ENCODE data around the gene STARD3. TPM values are rescaled to one million over a fixed set of nuclear protein-coding genes. Genes with fewer than 3 reads are reported as not detected.

The STARD3 gene
- total and polyA plus RNA-seq, 2 of the 13 experiments (the other 11 are each of a cell fraction or from before 2014, with no cell fraction given), result 34.6 to 100 TPM

DNA sequence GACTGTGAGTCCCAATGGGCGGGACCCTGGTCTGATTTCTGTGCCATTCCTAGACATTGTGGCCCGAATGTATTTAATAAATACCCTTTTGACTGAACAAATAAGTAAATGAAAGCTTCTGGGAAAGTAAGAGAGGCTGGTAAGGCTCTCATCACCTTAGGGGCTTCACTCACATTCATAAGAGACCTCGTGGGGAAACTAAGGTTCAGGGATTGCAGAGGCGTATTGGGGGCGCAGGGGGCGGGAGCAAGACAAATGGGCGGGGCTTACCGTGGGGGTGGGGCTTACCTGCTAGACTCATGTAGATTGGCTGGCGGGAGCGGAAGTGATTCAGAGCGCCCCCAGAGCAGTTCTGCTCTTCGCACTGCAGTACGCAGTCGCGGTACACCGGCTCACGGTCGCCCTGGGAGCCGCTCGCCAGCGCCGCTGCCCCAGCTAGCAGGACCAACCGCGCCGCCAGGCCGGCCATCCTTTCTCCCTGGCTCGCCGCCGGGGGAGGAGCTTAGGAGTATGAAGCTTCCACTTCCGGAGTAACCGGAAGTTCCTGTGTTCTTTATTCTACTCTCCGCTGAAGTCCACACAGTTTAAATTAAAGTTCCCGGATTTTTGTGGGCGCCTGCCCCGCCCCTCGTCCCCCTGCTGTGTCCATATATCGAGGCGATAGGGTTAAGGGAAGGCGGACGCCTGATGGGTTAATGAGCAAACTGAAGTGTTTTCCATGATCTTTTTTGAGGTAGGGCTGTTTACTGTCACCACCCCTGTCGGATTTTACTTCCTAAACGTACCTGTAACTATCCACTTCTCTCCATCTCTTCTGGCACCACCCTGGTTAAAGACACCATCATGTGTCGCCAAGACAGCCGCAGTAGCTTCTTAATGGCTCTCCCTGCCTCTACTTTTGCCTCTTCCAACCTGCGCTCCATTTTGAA is 50.9 kb downstream of the STARD3 start, which contains the start of gene PGAP3 (continued):
- TF ChIP-seq, protein P1, sequence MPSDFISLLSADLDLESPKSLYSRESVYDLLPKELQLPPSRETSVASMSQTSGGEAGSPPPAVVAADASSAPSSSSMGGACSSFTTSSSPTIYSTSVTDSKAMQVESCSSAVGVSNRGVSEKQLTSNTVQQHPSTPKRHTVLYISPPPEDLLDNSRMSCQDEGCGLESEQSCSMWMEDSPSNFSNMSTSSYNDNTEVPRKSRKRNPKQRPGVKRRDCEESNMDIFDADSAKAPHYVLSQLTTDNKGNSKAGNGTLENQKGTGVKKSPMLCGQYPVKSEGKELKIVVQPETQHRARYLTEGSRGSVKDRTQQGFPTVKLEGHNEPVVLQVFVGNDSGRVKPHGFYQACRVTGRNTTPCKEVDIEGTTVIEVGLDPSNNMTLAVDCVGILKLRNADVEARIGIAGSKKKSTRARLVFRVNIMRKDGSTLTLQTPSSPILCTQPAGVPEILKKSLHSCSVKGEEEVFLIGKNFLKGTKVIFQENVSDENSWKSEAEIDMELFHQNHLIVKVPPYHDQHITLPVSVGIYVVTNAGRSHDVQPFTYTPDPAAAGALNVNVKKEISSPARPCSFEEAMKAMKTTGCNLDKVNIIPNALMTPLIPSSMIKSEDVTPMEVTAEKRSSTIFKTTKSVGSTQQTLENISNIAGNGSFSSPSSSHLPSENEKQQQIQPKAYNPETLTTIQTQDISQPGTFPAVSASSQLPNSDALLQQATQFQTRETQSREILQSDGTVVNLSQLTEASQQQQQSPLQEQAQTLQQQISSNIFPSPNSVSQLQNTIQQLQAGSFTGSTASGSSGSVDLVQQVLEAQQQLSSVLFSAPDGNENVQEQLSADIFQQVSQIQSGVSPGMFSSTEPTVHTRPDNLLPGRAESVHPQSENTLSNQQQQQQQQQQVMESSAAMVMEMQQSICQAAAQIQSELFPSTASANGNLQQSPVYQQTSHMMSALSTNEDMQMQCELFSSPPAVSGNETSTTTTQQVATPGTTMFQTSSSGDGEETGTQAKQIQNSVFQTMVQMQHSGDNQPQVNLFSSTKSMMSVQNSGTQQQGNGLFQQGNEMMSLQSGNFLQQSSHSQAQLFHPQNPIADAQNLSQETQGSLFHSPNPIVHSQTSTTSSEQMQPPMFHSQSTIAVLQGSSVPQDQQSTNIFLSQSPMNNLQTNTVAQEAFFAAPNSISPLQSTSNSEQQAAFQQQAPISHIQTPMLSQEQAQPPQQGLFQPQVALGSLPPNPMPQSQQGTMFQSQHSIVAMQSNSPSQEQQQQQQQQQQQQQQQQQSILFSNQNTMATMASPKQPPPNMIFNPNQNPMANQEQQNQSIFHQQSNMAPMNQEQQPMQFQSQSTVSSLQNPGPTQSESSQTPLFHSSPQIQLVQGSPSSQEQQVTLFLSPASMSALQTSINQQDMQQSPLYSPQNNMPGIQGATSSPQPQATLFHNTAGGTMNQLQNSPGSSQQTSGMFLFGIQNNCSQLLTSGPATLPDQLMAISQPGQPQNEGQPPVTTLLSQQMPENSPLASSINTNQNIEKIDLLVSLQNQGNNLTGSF (CRISPR knock-in tag; IDR thresholded peaks at IDR 0.05), result peak; percentile 70; the same call in 1 of the 2 replicates
- TF ChIP-seq NR2F1 (CRISPR knock-in tag; IDR thresholded peaks at IDR 0.05) (no peak), NKX3-1 (CRISPR knock-in tag; IDR thresholded peaks at IDR 0.05) (peak; percentile 81; the same call in 1 of the 2 replicates), CBX5 (CRISPR knock-in tag; IDR thresholded peaks at IDR 0.05; ENCODE audit: borderline replicate concordance) (peak; percentile 54; the same call in 1 of the 2 replicates), ZIK1 (CRISPR knock-in tag; IDR thresholded peaks at IDR 0.05; ENCODE audit: borderline replicate concordance, low read depth) (peak; percentile 57; the same call in 1 of the 2 replicates), RFX5 (IDR thresholded peaks at IDR 0.05; ENCODE audit: low read depth, low read length) (no peak), MED8 (CRISPR knock-in tag; IDR thresholded peaks at IDR 0.05; ENCODE audit: insufficient replicate concordance) (no peak), RXRA (CRISPR knock-in tag; IDR thresholded peaks at IDR 0.05) (no peak), HNF4G (IDR thresholded peaks at IDR 0.05; ENCODE audit: borderline replicate concordance, low read depth, low read length) (no peak), HNF4G (CRISPR knock-in tag; IDR thresholded peaks at IDR 0.05; ENCODE audit: borderline replicate concordance, low read depth) (no peak; the same call in none of the 2 replicates), ZNF891 (CRISPR knock-in tag; IDR thresholded peaks at IDR 0.05) (peak; percentile 83; the same call in 1 of the 2 replicates), CC2D1A (CRISPR knock-in tag; IDR thresholded peaks at IDR 0.05) (no peak), NR3C1 (CRISPR knock-in tag; IDR thresholded peaks at IDR 0.05) (no peak), MZF1 (CRISPR knock-in tag; IDR thresholded peaks at IDR 0.05; ENCODE audit: borderline replicate concordance) (no peak)
- TF ChIP-seq, protein P2, sequence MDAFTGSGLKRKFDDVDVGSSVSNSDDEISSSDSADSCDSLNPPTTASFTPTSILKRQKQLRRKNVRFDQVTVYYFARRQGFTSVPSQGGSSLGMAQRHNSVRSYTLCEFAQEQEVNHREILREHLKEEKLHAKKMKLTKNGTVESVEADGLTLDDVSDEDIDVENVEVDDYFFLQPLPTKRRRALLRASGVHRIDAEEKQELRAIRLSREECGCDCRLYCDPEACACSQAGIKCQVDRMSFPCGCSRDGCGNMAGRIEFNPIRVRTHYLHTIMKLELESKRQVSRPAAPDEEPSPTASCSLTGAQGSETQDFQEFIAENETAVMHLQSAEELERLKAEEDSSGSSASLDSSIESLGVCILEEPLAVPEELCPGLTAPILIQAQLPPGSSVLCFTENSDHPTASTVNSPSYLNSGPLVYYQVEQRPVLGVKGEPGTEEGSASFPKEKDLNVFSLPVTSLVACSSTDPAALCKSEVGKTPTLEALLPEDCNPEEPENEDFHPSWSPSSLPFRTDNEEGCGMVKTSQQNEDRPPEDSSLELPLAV (CRISPR knock-in tag; conservative IDR thresholded peaks at IDR 0.05; ENCODE audit: low read depth), result no peak
- TF ChIP-seq, protein P3, sequence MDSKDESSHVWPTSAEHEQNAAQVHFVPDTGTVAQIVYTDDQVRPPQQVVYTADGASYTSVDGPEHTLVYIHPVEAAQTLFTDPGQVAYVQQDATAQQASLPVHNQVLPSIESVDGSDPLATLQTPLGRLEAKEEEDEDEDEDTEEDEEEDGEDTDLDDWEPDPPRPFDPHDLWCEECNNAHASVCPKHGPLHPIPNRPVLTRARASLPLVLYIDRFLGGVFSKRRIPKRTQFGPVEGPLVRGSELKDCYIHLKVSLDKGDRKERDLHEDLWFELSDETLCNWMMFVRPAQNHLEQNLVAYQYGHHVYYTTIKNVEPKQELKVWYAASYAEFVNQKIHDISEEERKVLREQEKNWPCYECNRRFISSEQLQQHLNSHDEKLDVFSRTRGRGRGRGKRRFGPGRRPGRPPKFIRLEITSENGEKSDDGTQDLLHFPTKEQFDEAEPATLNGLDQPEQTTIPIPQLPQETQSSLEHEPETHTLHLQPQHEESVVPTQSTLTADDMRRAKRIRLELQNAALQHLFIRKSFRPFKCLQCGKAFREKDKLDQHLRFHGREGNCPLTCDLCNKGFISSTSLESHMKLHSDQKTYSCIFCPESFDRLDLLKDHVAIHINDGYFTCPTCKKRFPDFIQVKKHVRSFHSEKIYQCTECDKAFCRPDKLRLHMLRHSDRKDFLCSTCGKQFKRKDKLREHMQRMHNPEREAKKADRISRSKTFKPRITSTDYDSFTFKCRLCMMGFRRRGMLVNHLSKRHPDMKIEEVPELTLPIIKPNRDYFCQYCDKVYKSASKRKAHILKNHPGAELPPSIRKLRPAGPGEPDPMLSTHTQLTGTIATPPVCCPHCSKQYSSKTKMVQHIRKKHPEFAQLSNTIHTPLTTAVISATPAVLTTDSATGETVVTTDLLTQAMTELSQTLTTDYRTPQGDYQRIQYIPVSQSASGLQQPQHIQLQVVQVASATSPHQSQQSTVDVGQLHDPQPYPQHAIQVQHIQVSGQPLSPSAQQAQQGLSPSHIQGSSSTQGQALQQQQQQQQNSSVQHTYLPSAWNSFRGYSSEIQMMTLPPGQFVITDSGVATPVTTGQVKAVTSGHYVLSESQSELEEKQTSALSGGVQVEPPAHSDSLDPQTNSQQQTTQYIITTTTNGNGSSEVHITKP (CRISPR knock-in tag; IDR thresholded peaks at IDR 0.05; ENCODE audit: low read depth), result peak; percentile 77; the same call in 1 of the 2 replicates

All from HepG2 (cell line).